Measurements from ENCODE around the gene ADGRV1. TPM values are rescaled to one million over a fixed set of nuclear protein-coding genes. Genes with fewer than 3 reads are reported as not detected.

ADGRV1 gene
- total and polyA plus RNA-seq, 7 donors: 0.05 to 0.83 (median 0.11) TPM; not detected in 1

- DNase-seq (no peak), ATAC-seq (no peak)
- intact Hi-C loops (cut with DNase I): no loop called here
- no peaks in the 10 kb centered on the region for H3K36me3 ChIP-seq (ENCODE audit: insufficient read depth in 1 of 2, low read depth in 1 of 2)
- no peaks in the 10 kb centered on the region for H3K9me3 ChIP-seq
- peaks cover 0 to 6% (median 0%) of the 10 kb centered on the region in 3 donors for H3K27me3 ChIP-seq (ENCODE audit: insufficient read depth in 3 of 3, low read length in 2 of 3)
- WGBS, 3 donors: 93 to 100% (median 97%) methylated on average over 1 of the region's 1 CpG
- TF ChIP-seq, protein P1, sequence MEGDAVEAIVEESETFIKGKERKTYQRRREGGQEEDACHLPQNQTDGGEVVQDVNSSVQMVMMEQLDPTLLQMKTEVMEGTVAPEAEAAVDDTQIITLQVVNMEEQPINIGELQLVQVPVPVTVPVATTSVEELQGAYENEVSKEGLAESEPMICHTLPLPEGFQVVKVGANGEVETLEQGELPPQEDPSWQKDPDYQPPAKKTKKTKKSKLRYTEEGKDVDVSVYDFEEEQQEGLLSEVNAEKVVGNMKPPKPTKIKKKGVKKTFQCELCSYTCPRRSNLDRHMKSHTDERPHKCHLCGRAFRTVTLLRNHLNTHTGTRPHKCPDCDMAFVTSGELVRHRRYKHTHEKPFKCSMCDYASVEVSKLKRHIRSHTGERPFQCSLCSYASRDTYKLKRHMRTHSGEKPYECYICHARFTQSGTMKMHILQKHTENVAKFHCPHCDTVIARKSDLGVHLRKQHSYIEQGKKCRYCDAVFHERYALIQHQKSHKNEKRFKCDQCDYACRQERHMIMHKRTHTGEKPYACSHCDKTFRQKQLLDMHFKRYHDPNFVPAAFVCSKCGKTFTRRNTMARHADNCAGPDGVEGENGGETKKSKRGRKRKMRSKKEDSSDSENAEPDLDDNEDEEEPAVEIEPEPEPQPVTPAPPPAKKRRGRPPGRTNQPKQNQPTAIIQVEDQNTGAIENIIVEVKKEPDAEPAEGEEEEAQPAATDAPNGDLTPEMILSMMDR (IDR thresholded peaks at IDR 0.05): no peak
- no peak overlapping the region for H3K4me3 ChIP-seq
- H3K27ac ChIP-seq: no peak overlapping the region
- no peaks in the 10 kb centered on the region for H3K4me1 ChIP-seq
These were observed 331.6 kb downstream of the ADGRV1 start for GRCh38 chr5:90890180-90890579.

DNA sequence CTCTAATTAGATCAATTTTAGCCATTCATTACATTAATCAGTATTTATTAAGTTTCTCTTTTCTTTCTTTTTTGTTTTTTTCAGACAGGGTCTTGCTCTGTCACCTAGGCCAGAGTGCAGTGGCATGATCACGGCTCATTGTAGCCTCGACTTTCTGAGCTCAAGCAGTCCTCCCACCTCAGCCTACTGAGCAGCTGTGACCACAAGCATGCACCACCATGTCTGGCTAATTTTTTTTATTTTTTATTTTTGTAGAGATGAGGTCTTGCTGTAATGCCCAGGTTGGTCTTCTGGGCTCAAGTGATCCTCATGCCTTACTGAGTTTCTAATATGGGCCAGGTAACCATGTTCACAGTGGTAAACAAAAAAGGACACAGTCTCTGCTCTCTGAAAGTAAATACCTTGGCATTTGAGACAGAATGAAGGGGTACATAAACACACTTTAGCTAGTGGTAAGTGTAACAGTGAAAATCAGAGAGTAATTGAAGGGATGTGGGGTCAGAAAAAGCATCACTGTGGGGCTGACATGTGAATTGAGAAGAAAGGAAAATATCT is 336.3 kb downstream of the ADGRV1 start:
- H3K4me1 ChIP-seq: no peaks in the 10 kb centered on the region
- 88 to 96% (median 89%) methylated on average over 2 of the region's 2 CpGs for WGBS, 3 donors
- H3K4me3 ChIP-seq: no peak overlapping the region
- H3K36me3 ChIP-seq (ENCODE audit: insufficient read depth in 1 of 2, low read depth in 1 of 2): no peaks in the 10 kb centered on the region
- no peaks in the 10 kb centered on the region for H3K9me3 ChIP-seq
- intact Hi-C loops (cut with DNase I): no loop called here
- TF ChIP-seq, protein P1 (IDR thresholded peaks at IDR 0.05): no peak
- no peak for DNase-seq
- no peak overlapping the region for H3K27ac ChIP-seq
- ATAC-seq: no peak
- H3K27me3 ChIP-seq (ENCODE audit: insufficient read depth in 3 of 3, low read length in 2 of 3): no peaks in the 10 kb centered on the region

- Histone ChIP-seq H3K36me3 (ENCODE audit: insufficient read depth in 1 of 2, low read depth in 1 of 2) (no peaks in the 10 kb centered on the region), H3K9me3 (no peaks in the 10 kb centered on the region), H3K27me3 (ENCODE audit: insufficient read depth in 3 of 3, low read length in 2 of 3) (no peaks in the 10 kb centered on the region), H3K4me3 (no peak overlapping the region), H3K4me1 (no peaks in the 10 kb centered on the region), H3K27ac (no peak overlapping the region)
- ATAC-seq (no peak), DNase-seq (no peak)
- intact Hi-C loops (cut with DNase I): no loop called here
- TF ChIP-seq, protein P1 (IDR thresholded peaks at IDR 0.05): no peak
- WGBS, 3 donors: 71 to 79% (median 75%) methylated on average over 2 of the region's 2 CpGs
These were observed 339.0 kb downstream of the ADGRV1 start for GRCh38 chr5:90897618-90898017.

DNA sequence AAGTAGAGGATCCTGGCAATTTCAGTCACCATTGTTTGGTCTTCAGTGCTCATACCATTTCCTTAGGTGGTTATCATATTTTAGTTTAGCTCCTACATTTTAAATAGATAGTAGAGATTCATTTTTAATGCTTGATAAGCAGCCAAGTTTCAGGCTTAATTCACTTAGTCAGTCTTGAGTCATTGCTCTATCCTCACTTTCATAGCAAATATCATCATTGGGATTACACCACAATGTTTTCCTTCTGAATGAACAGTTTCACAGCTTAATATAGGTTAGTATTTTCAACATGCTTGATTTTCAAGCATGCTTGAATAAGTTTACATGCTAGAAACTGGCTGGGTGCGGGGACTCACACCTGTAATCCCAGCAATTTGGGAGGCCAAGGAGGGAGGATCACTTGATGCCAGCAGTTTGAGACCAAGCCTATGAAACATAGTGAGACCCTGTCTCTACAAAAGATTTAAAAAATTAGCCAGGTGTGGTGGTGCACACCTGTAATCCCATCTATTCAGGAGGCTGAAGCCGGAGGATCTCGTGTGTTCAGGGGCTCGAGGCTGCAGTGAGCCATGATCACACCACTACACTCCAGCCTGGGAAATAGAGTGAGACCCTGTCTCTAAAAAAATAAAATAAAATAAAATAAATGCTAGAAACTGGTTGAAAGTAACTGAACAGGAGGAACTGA is 339.9 kb downstream of the ADGRV1 start:
- no peak for DNase-seq
- WGBS, 3 donors: 96 to 97% (median 96%) methylated on average over 4 of the region's 4 CpGs
- intact Hi-C loops (cut with DNase I): no loop called here
- no peak for ATAC-seq
- no peaks in the 10 kb centered on the region for H3K27me3 ChIP-seq (ENCODE audit: insufficient read depth in 3 of 3, low read length in 2 of 3)
- no peak overlapping the region for H3K4me3 ChIP-seq
- no peaks in the 10 kb centered on the region for H3K36me3 ChIP-seq (ENCODE audit: insufficient read depth in 1 of 2, low read depth in 1 of 2)
- no peaks in the 10 kb centered on the region for H3K9me3 ChIP-seq
- H3K27ac ChIP-seq: no peak overlapping the region
- TF ChIP-seq, protein P1 (IDR thresholded peaks at IDR 0.05): no peak
- no peaks in the 10 kb centered on the region for H3K4me1 ChIP-seq
